ENCODE measurements around the gene ART3.

Gene ART3

DNA sequence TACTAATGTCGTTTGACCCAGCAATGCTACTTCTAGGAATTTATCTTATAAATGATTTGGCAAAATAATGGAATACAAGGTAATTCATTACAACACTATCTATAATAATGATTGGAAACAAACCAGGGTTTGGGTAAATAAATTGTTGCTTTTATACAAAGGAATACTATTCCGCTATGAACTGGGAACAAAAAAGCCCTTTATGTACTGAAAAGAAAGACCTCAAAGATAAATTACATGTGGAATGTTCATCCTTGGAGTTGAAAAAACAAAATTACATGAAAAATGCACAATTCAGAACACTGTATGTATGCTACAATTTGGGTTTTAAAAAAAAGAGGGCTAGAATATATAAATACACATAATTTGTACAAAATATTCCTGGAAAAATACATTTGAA is 78.8 kb downstream of the ART3 start:
- no peak for FAIRE-seq

DNA sequence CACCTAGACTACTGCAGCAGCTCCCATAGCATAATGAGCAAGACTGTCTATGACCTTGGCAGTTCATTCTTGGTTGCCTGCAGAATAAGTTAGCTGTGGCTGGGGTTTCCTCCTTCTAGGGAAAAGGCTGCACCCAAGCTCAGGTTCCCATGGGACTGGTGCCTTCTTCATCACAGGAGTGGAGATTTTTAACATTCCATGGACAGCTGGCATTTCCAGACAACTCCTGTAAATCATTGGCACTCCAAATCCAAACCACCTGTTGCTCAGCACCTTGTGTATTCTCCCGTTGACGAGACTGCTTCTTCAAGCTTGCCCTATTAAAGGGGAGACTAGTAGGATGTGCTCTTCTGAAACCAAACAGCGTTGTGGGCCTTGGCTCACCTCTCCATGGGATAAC is 81.5 kb downstream of the ART3 start:
- FAIRE-seq, result no peak

DNA sequence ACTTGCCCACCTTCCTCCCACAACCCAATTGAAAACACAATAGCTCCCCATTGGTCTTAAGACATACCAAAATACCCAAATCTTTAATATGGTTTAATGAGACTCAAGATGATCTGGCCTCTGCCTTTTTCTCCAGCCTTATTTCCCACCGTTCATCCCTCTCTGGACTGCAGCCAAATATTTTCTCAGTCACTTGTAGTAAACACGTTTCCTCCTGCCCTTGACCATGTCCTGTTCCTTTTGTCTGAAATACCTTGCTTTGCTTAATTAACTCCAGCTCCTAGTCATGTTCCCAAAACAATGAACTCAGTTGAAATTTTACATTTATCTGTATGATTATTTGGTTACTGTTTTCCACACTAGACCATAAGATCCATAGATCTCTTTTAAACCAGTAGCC is 82.1 kb downstream of the ART3 start:
- no peak for FAIRE-seq

GRCh38 chr4:76160355-76160754 is 85.8 kb downstream of the ART3 start:
- FAIRE-seq, result no peak
